Muscle layer of colon (tissue), 2 donors: ENCODE results near the gene SCAMP4.
A peak's percentile ranks its signal among the peaks of the same experiment; 100 is the strongest.

Experiments
- H3K27ac ChIP-seq: one replicate; pipeline ENCODE4 v1.7.0; 2013; ENCODE audit warnings: low read depth, mild to moderate bottlenecking, low read length, moderate library complexity
- H3K27me3 ChIP-seq, 2 donors: one replicate each; pipeline ENCODE4 v1.7.0; 2013; ENCODE audit warnings: low read length in 2 of 2, mild to moderate bottlenecking in 2 of 2; ENCODE audit not compliant: insufficient read depth in 2 of 2, control insufficient read depth in 1 of 2
- H3K36me3 ChIP-seq: one replicate; pipeline ENCODE4 v1.7.0; 2013; ENCODE audit warnings: mild to moderate bottlenecking, low read length; ENCODE audit not compliant: insufficient read depth
- H3K4me1 ChIP-seq: one replicate; pipeline ENCODE4 v1.7.0; 2013; ENCODE audit warnings: mild to moderate bottlenecking, low read length; ENCODE audit not compliant: insufficient read depth
- H3K4me3 ChIP-seq, 2 donors: one replicate each; pipeline ENCODE4 v1.7.0; 2013; ENCODE audit warnings: low read length in 2 of 2, low read depth in 1 of 2, mild to moderate bottlenecking in 1 of 2, moderate library complexity in 1 of 2
- H3K9ac ChIP-seq: one replicate; pipeline ENCODE4 v1.7.0; 2013; ENCODE audit warnings: low read length
- H3K9me3 ChIP-seq: one replicate; pipeline ENCODE4 v1.7.0; 2013; ENCODE audit warnings: mild to moderate bottlenecking, low read length
- donor health status: abdominal sarcoma.
- donor health status: Adenocarcinoma of cecum.

SCAMP4 gene

GRCh38 chr19:1936430-1936829, 31.2 kb downstream of the SCAMP4 start:
- Histone ChIP-seq H3K9me3 (no peaks in the 10 kb centered on the region), H3K9ac (no peak overlapping the region), H3K4me1 (peaks cover 7% of the 10 kb centered on the region), H3K27me3 (peaks cover 0 to 6% of the 10 kb centered on the region in 2 donors), H3K27ac (no peak overlapping the region), H3K4me3 (no peak overlapping the region), H3K36me3 (no peaks in the 10 kb centered on the region)

GRCh38 chr19:1936916-1937610, 31.9 kb downstream of the SCAMP4 start:
- H3K9ac ChIP-seq, result no peak overlapping the region

GRCh38 chr19:1938071-1938470, 32.9 kb downstream of the SCAMP4 start:
- Histone ChIP-seq H3K4me3 (no peak overlapping the region), H3K36me3 (no peaks in the 10 kb centered on the region), H3K4me1 (peaks cover 16% of the 10 kb centered on the region), H3K27me3 (no peaks in the 10 kb centered on the region), H3K9me3 (no peaks in the 10 kb centered on the region), H3K9ac (no peak overlapping the region), H3K27ac (no peak overlapping the region)

More at GRCh38 chr19:1936916-1937610, 31.9 kb downstream of the SCAMP4 start:
- Histone ChIP-seq H3K9me3 (no peaks in the 10 kb centered on the region), H3K4me1 (peaks cover 7% of the 10 kb centered on the region), H3K27me3 (no peaks in the 10 kb centered on the region), H3K36me3 (no peaks in the 10 kb centered on the region), H3K27ac (no peak overlapping the region), H3K4me3 (no peak overlapping the region)

- peaks cover 22% of the 10 kb centered on the region for H3K4me1 ChIP-seq
Observed at GRCh38 chr19:1941146-1942077, 36.2 kb downstream of the SCAMP4 start, which contains the start of gene CSNK1G2. CSNK1G2 (plus strand) TSS chr19:1941172; CDS start chr19:1969773, 28,601 bp downstream.

GRCh38 chr19:1942078-1942933, 37.1 kb downstream of the SCAMP4 start:
- peaks cover 22% of the 10 kb centered on the region for H3K4me1 ChIP-seq
- peak overlapping the region; percentile 58 for H3K9ac ChIP-seq

More at GRCh38 chr19:1941146-1942077, 36.2 kb downstream of the SCAMP4 start, which contains the start of gene CSNK1G2:
- Histone ChIP-seq H3K27me3 (no peaks in the 10 kb centered on the region), H3K4me3 (peak within 1 kb of the TSS; percentile 77 to 95), H3K27ac (peak within 1 kb of the TSS; percentile 97), H3K9ac (peak within 1 kb of the TSS; percentile 77), H3K9me3 (no peaks in the 10 kb centered on the region), H3K36me3 (no peaks in the 10 kb centered on the region)

GRCh38 chr19:1942934-1943555, 37.8 kb downstream of the SCAMP4 start:
- Histone ChIP-seq H3K27me3 (no peaks in the 10 kb centered on the region), H3K9me3 (no peaks in the 10 kb centered on the region), H3K9ac (no peak overlapping the region), H3K27ac (peak overlapping the region; percentile 84), H3K36me3 (no peaks in the 10 kb centered on the region), H3K4me1 (peaks cover 22% of the 10 kb centered on the region), H3K4me3 (peak overlapping the region in 1 of 2 donors; percentile 77)

More at GRCh38 chr19:1942078-1942933, 37.1 kb downstream of the SCAMP4 start:
- H3K27ac ChIP-seq, result peak overlapping the region; percentile 84
- H3K4me3 ChIP-seq, result peak overlapping the region; percentile 77 to 95
- H3K27me3 ChIP-seq, result no peaks in the 10 kb centered on the region
- no peaks in the 10 kb centered on the region for H3K36me3 ChIP-seq
- no peaks in the 10 kb centered on the region for H3K9me3 ChIP-seq

GRCh38 chr19:1943661-1944087, 38.5 kb downstream of the SCAMP4 start:
- no peaks in the 10 kb centered on the region for H3K27me3 ChIP-seq
- H3K4me3 ChIP-seq, result no peak overlapping the region
- H3K9me3 ChIP-seq, result no peaks in the 10 kb centered on the region
- H3K9ac ChIP-seq, result no peak overlapping the region
- no peak overlapping the region for H3K27ac ChIP-seq
- H3K4me1 ChIP-seq, result peaks cover 22% of the 10 kb centered on the region
- no peaks in the 10 kb centered on the region for H3K36me3 ChIP-seq

GRCh38 chr19:1944088-1944915, 39.1 kb downstream of the SCAMP4 start:
- Histone ChIP-seq H3K36me3 (no peaks in the 10 kb centered on the region), H3K9ac (no peak overlapping the region), H3K27ac (no peak overlapping the region), H3K27me3 (no peaks in the 10 kb centered on the region), H3K4me1 (peaks cover 22% of the 10 kb centered on the region), H3K4me3 (no peak overlapping the region), H3K9me3 (no peaks in the 10 kb centered on the region)

GRCh38 chr19:1944916-1945561, 39.8 kb downstream of the SCAMP4 start:
- H3K27ac ChIP-seq, result no peak overlapping the region
- no peak overlapping the region for H3K9ac ChIP-seq
- H3K4me3 ChIP-seq, result no peak overlapping the region
- H3K9me3 ChIP-seq, result no peaks in the 10 kb centered on the region
- H3K27me3 ChIP-seq, result no peaks in the 10 kb centered on the region
- H3K4me1 ChIP-seq, result peaks cover 16% of the 10 kb centered on the region
- H3K36me3 ChIP-seq, result no peaks in the 10 kb centered on the region
